HG02943 (cell line): ENCODE measurements around the gene ADAMTS2.

Experiments
- ATAC-seq: cut with Tn5 transposase; IDR thresholded peaks from one replicate; pipeline ENCODE4 v1.9.1; 2021; ENCODE audit warnings: mild to moderate bottlenecking, low read depth, moderate library complexity; ENCODE audit not compliant: unreplicated experiment

Gene ADAMTS2

GRCh38 chr5:179345183-179345432 is 153 bp downstream of the ADAMTS2 start:
- no peak for ATAC-seq

GRCh38 chr5:179344431-179345182 is 654 bp downstream of the ADAMTS2 start:
- no peak for ATAC-seq

DNA sequence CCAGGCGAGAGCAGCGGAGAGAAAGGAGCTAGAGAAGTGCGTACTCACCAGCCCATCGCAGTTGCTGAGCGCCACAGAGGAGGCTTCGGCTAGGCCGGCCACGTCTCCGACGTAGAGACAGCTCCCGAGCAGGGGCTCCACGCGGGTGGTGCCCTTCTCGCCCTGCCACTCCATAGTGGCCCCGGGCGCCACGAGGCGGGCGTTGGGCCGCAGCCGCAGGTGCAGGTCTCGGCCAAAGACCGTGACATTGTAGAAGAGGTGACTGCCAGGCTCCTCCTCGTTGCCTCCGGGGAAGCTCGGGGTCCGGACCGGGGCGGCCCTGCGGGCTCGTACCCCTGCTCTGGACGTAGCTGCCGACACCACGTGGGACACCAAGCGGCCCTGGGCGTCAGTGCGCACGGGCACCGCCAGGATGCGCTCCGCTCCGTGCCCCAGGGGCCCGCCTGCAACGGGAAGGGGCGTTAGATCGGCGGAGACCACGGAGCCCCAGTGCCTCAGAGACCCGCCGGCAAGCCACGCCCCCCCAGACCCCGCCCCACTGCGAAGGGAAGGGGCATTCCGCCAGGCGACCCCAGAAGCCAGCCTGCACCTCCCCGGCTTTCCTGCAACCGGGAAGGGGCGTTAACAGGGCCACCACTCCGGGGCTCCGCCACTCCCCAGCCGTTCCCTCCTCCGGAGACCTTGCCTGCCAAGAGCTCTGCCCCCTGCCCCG is 1.4 kb downstream of the ADAMTS2 start:
- ATAC-seq: no peak

GRCh38 chr5:179343021-179343718 is 2.1 kb downstream of the ADAMTS2 start:
- ATAC-seq: no peak

DNA sequence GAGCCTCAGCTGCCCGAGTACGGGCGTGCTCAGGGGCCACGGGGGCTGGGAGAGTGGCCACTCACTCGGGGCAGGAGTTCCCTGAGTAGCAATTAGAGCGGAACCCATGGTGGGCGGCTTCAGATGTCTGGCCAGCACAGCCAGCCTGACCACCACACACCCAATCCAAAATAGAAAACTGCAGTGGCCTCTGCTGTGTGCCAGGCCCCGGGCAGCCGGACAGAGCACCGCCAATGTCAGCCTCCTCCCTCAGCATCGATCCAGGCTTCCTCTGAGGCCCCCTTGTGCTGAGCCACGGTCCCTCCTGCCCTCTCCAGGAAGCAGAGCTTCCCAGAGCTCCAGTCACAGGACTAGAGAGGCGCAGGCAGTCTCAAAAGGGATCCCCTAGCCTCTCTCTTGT is 2.7 kb downstream of the ADAMTS2 start:
- no peak for ATAC-seq

GRCh38 chr5:179340465-179340864 is 4.8 kb downstream of the ADAMTS2 start:
- ATAC-seq: no peak

DNA sequence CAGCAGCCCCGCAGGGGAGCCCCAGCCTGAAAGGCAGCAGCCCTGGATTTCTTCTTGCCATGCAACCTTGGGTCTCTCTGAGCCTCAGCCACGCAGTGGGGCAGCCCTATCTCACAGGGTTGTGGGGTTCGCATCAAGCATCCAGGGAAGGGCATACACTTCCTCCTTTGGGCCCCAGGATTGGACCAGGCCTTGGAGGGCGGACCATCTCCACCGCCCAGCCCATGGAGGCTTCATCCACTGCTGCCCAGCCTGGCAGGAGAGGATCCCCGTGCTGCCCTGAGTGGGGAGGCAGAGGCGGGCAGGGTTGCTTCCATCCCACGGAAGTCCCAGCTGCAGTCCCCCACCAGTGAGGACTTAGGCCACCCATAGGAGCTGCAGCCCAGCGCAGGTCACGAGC is 5.3 kb downstream of the ADAMTS2 start:
- no peak for ATAC-seq

DNA sequence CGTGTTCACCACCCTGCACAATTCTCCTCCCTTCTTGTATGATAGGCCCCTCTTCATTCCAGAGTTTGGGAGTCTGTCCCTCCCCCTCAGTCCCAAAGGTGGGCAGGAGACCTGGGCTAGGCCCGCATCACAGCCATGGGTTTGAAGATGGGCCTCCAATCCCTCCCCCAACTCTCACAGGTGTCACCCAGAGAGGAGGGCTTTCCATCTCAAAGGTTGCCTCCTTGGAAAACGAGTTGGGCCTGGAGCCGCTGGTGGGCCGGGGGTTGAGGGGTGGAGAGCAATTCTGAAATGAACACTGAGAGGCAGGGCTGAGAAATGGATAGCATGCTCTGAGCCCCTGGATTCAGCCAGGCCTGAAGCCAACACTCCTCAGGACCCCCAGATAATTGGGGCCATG is 6.2 kb downstream of the ADAMTS2 start:
- ATAC-seq: no peak

GRCh38 chr5:179337796-179338676 is 7.2 kb downstream of the ADAMTS2 start:
- no peak for ATAC-seq

GRCh38 chr5:179336871-179337795 is 8.1 kb downstream of the ADAMTS2 start:
- ATAC-seq: no peak

GRCh38 chr5:179336126-179336870 is 9.0 kb downstream of the ADAMTS2 start:
- ATAC-seq: no peak

GRCh38 chr5:179333796-179334761 is 11.2 kb downstream of the ADAMTS2 start:
- ATAC-seq: no peak

GRCh38 chr5:179332741-179333290 is 12.4 kb downstream of the ADAMTS2 start:
- ATAC-seq: no peak

GRCh38 chr5:179331591-179332375 is 13.5 kb downstream of the ADAMTS2 start:
- no peak for ATAC-seq

GRCh38 chr5:179330186-179330900 is 14.9 kb downstream of the ADAMTS2 start:
- ATAC-seq: no peak

DNA sequence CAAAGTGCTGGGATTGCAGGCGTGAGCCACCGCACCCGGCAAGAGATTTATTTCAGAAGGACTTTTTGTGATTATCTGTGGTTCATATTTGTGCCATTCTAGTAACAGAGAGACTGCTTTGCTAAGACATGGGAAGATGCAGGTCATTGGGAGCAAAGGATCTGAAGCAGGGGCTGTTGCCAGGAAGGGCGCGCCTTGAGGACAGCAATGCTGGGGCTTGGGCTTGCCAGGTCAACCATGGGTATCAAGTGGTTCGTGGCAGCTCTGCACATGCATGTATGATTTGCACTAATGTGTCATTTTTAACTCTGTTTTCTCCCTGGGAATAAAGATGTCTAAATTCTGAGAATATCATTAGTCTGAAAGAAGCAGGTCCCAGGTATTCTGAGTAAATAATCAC is 17.0 kb downstream of the ADAMTS2 start:
- no peak for ATAC-seq
